Loucy (cell line): ENCODE data around the gene APPL1.

Experiments
- H2AFZ ChIP-seq: fragments of 200-600 bp; sonication (generic); 2 replicates; pipeline ENCODE4 v1.6.0; 2016; ENCODE audit warnings: antibody characterized with exemption, mild to moderate bottlenecking, low read length, moderate library complexity
- H3F3A ChIP-seq: fragments of 200-600 bp; 2 replicates; pipeline ENCODE4 v1.6.0; 2016; ENCODE audit warnings: antibody characterized with exemption, low read depth, mild to moderate bottlenecking
- H3K27me3 ChIP-seq: fragments of 200-600 bp; sonication (generic); 2 replicates; pipeline ENCODE4 v1.6.1; 2014; ENCODE audit warnings: low read length, mild to moderate bottlenecking; ENCODE audit not compliant: insufficient read depth, poor library complexity, severe bottlenecking
- H3K36me3 ChIP-seq: fragments of 200-600 bp; sonication (generic); 2 replicates; pipeline ENCODE4 v1.6.1; 2016; ENCODE audit warnings: low read length; ENCODE audit not compliant: insufficient read depth
- H3K4me1 ChIP-seq: fragments of 200-600 bp; sonication (generic); 2 replicates; pipeline ENCODE4 v1.5.1; 2014; ENCODE audit warnings: low read length, mild to moderate bottlenecking; ENCODE audit not compliant: insufficient read depth, poor library complexity, severe bottlenecking
- H3K4me2 ChIP-seq: fragments of 200-600 bp; sonication (generic); 2 replicates; pipeline ENCODE4 v1.6.0; 2014; ENCODE audit warnings: antibody characterized with exemption, low read length, low read depth, mild to moderate bottlenecking; ENCODE audit not compliant: poor library complexity, severe bottlenecking
- H3K4me3 ChIP-seq: fragments of 200-600 bp; sonication (generic); 2 replicates; pipeline ENCODE4 v1.5.1; 2014; ENCODE audit warnings: low read length, mild to moderate bottlenecking, mixed read lengths; ENCODE audit not compliant: poor library complexity, severe bottlenecking
- H3K79me2 ChIP-seq: fragments of 200-600 bp; sonication (generic); 2 replicates; pipeline ENCODE4 v1.6.1; 2014; ENCODE audit warnings: low read length; ENCODE audit not compliant: insufficient read depth
- H3K9ac ChIP-seq: fragments of 200-600 bp; sonication (generic); 2 replicates; pipeline ENCODE4 v1.6.0; 2014; ENCODE audit warnings: mild to moderate bottlenecking, low read depth, low read length, moderate library complexity; ENCODE audit not compliant: poor library complexity, severe bottlenecking
- H3K9me2 ChIP-seq: fragments of 200-600 bp; sonication (generic); replicated peaks from 2 replicates; pipeline ENCODE4 v1.6.1; 2016; ENCODE audit warnings: low read depth, low read length, mixed read lengths
- H3K9me3 ChIP-seq: fragments of 200-600 bp; sonication (generic); 2 replicates; pipeline ENCODE4 v1.6.1; 2014; ENCODE audit warnings: mild to moderate bottlenecking, antibody characterized with exemption, low read length, low read depth; ENCODE audit not compliant: insufficient read depth
- H4K20me1 ChIP-seq: fragments of 200-600 bp; sonication (generic); 2 replicates; pipeline ENCODE4 v1.6.0; 2014; ENCODE audit warnings: antibody characterized with exemption, low read length, mild to moderate bottlenecking; ENCODE audit not compliant: insufficient read depth, poor library complexity, severe bottlenecking
- EZH2phosphoT487 ChIP-seq: fragments of 200-600 bp; IDR thresholded peaks from 2 replicates; pipeline ENCODE4 v1.6.1; 2018; ENCODE audit warnings: antibody characterized with exemption, mild to moderate bottlenecking, moderate library complexity, borderline replicate concordance
- TF ChIP-seq, protein P1 (sequence below): fragments of 200-600 bp; sonication (generic); conservative IDR thresholded peaks from 2 replicates; pipeline ENCODE4 v1.5.1; 2014; ENCODE audit warnings: mild to moderate bottlenecking, antibody characterized with exemption, low read length

Gene APPL1

GRCh38 chr3:57274845-57275244, 47.3 kb downstream of the APPL1 start:
- Histone ChIP-seq H4K20me1 (no peaks in the 10 kb centered on the region), H3K9me3 (peaks cover 4% of the 10 kb centered on the region; the same call in 1 of the 2 replicates), H3K79me2 (no peaks in the 10 kb centered on the region), H3K4me1 (no peaks in the 10 kb centered on the region), H3K4me3 (no peak overlapping the region), H3F3A (no peaks in the 10 kb centered on the region), H3K4me2 (no peak overlapping the region), H3K9ac (no peak overlapping the region), H3K27me3 (no peaks in the 10 kb centered on the region), H2AFZ (no peak overlapping the region), H3K9me2 (no peaks in the 10 kb centered on the region), H3K36me3 (peaks cover 37% of the 10 kb centered on the region)
- TF ChIP-seq, protein P1, sequence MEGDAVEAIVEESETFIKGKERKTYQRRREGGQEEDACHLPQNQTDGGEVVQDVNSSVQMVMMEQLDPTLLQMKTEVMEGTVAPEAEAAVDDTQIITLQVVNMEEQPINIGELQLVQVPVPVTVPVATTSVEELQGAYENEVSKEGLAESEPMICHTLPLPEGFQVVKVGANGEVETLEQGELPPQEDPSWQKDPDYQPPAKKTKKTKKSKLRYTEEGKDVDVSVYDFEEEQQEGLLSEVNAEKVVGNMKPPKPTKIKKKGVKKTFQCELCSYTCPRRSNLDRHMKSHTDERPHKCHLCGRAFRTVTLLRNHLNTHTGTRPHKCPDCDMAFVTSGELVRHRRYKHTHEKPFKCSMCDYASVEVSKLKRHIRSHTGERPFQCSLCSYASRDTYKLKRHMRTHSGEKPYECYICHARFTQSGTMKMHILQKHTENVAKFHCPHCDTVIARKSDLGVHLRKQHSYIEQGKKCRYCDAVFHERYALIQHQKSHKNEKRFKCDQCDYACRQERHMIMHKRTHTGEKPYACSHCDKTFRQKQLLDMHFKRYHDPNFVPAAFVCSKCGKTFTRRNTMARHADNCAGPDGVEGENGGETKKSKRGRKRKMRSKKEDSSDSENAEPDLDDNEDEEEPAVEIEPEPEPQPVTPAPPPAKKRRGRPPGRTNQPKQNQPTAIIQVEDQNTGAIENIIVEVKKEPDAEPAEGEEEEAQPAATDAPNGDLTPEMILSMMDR = no peak
- TF ChIP-seq EZH2phosphoT487 = no peak

DNA sequence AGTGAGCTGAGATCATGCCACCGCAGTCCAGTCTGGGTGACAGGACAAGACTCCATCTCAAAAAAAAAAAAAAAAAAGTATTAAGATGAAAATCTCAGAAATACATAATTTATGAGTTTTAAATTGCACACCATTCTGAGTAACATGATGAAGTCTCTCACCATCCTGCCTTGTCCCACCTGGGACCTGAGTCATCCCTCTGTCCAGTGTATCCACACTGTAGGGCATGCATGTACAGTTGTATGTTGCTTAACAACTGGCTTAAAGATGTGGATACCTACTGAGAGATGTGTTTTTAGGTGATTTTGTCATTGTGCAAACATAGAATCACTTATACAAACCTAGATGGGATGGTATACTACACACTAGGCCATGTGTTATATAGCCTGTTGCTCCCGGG, 47.9 kb downstream of the APPL1 start:
- Histone ChIP-seq H3F3A (no peaks in the 10 kb centered on the region), H4K20me1 (no peaks in the 10 kb centered on the region), H3K4me1 (no peaks in the 10 kb centered on the region), H3K27me3 (no peaks in the 10 kb centered on the region), H3K79me2 (no peaks in the 10 kb centered on the region), H3K9me3 (peaks cover 7% of the 10 kb centered on the region; the same call in 1 of the 2 replicates), H3K36me3 (peaks cover 31% of the 10 kb centered on the region), H3K4me2 (no peak overlapping the region), H3K9ac (no peak overlapping the region), H3K4me3 (no peak overlapping the region), H2AFZ (no peak overlapping the region), H3K9me2 (no peaks in the 10 kb centered on the region)
- TF ChIP-seq EZH2phosphoT487 = no peak
- TF ChIP-seq, protein P1 = no peak

DNA sequence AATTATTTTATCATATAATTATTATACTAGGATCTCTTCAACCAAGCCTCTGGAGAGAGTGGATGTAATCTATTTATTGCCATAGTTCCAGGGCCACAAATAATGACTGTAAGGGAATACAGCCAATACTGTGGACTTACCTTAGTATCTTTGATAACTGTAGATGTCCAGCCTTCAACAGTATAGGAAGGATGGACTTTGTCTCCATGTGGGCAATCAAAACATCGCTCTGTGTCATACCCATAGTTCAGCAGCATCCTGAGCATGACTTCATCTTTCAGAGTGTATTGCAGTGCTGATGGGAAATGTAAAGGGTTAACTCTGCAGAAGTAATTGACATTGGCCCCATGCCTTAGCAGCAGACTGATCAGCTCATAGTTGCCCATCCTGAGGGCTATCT, 50.7 kb downstream of the APPL1 start:
- no peak for TF ChIP-seq EZH2phosphoT487
- TF ChIP-seq, protein P1 = no peak
- Histone ChIP-seq H3F3A (0 out of 2 replicates have a peak, but pooled peaks cover 4% of the 10 kb centered on the region), H3K27me3 (no peaks in the 10 kb centered on the region), H3K4me2 (no peak overlapping the region), H3K36me3 (peaks cover 10% of the 10 kb centered on the region; the same call in 1 of the 2 replicates), H3K9me3 (peaks cover 7% of the 10 kb centered on the region; the same call in 1 of the 2 replicates), H2AFZ (no peak overlapping the region), H3K9me2 (no peaks in the 10 kb centered on the region), H4K20me1 (no peaks in the 10 kb centered on the region), H3K4me3 (no peak overlapping the region), H3K79me2 (no peaks in the 10 kb centered on the region), H3K9ac (no peak overlapping the region), H3K4me1 (peaks cover 20% of the 10 kb centered on the region)
